HCT116 (cell line): ENCODE data around the gene PTGR3.

Experiments used
- CEBPB ChIP-seq: IDR thresholded peaks from 2 replicates; pipeline ENCODE4 v1.6.1; 2012; ENCODE audit warnings: low read depth
- EZH2 ChIP-seq: fragments of 200-600 bp; sonication (generic); IDR thresholded peaks from 2 replicates; pipeline ENCODE4 v1.6.1; 2017; ENCODE audit warnings: antibody characterized with exemption, mixed run types
- POLR2A ChIP-seq: IDR thresholded peaks from 2 replicates; pipeline ENCODE4 v1.7.0; 2011; ENCODE audit warnings: borderline replicate concordance; ENCODE audit not compliant: insufficient read depth, insufficient read length; ENCODE audit errors: extremely low read depth
- POLR2AphosphoS5 ChIP-seq: IDR thresholded peaks from 2 replicates; pipeline ENCODE4 v1.6.1; 2011; ENCODE audit warnings: mild to moderate bottlenecking, low read depth, low read length, moderate library complexity
- RAD21 ChIP-seq: IDR thresholded peaks from 2 replicates; pipeline ENCODE4 v1.6.1; 2012; ENCODE audit warnings: low read depth, mild to moderate bottlenecking
- SIN3A ChIP-seq: IDR thresholded peaks from 2 replicates; pipeline ENCODE4 v1.6.1; 2012; ENCODE audit warnings: low read depth
- YY1 ChIP-seq: IDR thresholded peaks from 2 replicates; pipeline ENCODE4 v1.6.1; 2011; ENCODE audit warnings: low read length, low read depth, moderate library complexity, mild to moderate bottlenecking; ENCODE audit not compliant: insufficient replicate concordance; ENCODE audit errors: extremely low read depth
- ZFX ChIP-seq: fragments of 450-650 bp; IDR thresholded peaks from 2 replicates; pipeline ENCODE4 v1.6.1; 2017
- ZNF274 ChIP-seq: fragments of 200-500 bp; sonication (Bioruptor generic); IDR thresholded peaks from 2 replicates; pipeline ENCODE4 v1.6.1; 2014; ENCODE audit warnings: mild to moderate bottlenecking, low read depth, low read length, inconsistent platforms
- TF ChIP-seq, protein P1 (sequence below), 3 experiments: fragments of 200-600 bp in 1 of 3; sonication (generic) in 1 of 3; IDR thresholded peaks in 2 of 3; conservative IDR thresholded peaks in 1 of 3; 2 replicates each; pipeline ENCODE4 v1.5.1; 2012 to 2017; ENCODE audit warnings: low read depth in 2 of 3, low read length in 2 of 3, antibody characterized with exemption in 1 of 3, borderline replicate concordance in 1 of 3, control low read depth in 1 of 3, mild to moderate bottlenecking in 1 of 3, mixed read lengths in 1 of 3, mixed run types in 1 of 3, moderate library complexity in 1 of 3; ENCODE audit not compliant: insufficient read depth in 1 of 3
- TF ChIP-seq, protein P2 (sequence below): IDR thresholded peaks from 2 replicates; pipeline ENCODE4 v1.6.1; 2012
- TF ChIP-seq, protein P3 (sequence below): IDR thresholded peaks from 2 replicates; pipeline ENCODE4 v1.6.1; 2012; ENCODE audit warnings: low read depth

DNA sequence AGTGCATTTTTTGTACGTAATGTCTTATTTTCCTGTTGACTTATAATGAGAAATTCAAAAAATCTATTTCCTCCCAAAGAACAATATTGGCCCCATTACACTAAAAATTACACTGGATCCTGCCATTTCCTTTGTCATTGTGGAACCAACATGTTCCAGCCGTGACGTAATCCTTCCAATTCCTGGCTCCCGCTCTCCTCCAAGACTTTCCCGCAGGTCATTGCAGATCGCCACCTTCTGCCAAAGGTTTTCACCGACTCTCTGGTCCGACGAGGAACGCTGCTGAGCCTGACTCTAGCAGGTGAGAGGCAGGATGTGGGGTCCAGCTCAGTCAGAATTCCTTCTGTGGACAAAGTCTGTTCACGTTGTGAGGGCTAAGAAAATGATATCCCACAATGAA, 38.0 kb downstream of the PTGR3 start:
- TF ChIP-seq, protein P1, sequence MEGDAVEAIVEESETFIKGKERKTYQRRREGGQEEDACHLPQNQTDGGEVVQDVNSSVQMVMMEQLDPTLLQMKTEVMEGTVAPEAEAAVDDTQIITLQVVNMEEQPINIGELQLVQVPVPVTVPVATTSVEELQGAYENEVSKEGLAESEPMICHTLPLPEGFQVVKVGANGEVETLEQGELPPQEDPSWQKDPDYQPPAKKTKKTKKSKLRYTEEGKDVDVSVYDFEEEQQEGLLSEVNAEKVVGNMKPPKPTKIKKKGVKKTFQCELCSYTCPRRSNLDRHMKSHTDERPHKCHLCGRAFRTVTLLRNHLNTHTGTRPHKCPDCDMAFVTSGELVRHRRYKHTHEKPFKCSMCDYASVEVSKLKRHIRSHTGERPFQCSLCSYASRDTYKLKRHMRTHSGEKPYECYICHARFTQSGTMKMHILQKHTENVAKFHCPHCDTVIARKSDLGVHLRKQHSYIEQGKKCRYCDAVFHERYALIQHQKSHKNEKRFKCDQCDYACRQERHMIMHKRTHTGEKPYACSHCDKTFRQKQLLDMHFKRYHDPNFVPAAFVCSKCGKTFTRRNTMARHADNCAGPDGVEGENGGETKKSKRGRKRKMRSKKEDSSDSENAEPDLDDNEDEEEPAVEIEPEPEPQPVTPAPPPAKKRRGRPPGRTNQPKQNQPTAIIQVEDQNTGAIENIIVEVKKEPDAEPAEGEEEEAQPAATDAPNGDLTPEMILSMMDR (IDR thresholded peaks at IDR 0.05 in 2 of 3, conservative IDR thresholded peaks at IDR 0.05 in 1 of 3; ENCODE audit: borderline replicate concordance in 1 of 3, insufficient read depth in 1 of 3, low read depth in 2 of 3, low read length in 2 of 3), result no peak
- TF ChIP-seq, protein P2, sequence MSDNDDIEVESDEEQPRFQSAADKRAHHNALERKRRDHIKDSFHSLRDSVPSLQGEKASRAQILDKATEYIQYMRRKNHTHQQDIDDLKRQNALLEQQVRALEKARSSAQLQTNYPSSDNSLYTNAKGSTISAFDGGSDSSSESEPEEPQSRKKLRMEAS, result no peak
- TF ChIP-seq ZNF274 (no peak), ZFX (no peak), SIN3A (no peak), RAD21 (no peak), POLR2A (no peak), POLR2AphosphoS5 (no peak), YY1 (no peak), CEBPB (no peak), EZH2 (no peak)
- TF ChIP-seq, protein P3, sequence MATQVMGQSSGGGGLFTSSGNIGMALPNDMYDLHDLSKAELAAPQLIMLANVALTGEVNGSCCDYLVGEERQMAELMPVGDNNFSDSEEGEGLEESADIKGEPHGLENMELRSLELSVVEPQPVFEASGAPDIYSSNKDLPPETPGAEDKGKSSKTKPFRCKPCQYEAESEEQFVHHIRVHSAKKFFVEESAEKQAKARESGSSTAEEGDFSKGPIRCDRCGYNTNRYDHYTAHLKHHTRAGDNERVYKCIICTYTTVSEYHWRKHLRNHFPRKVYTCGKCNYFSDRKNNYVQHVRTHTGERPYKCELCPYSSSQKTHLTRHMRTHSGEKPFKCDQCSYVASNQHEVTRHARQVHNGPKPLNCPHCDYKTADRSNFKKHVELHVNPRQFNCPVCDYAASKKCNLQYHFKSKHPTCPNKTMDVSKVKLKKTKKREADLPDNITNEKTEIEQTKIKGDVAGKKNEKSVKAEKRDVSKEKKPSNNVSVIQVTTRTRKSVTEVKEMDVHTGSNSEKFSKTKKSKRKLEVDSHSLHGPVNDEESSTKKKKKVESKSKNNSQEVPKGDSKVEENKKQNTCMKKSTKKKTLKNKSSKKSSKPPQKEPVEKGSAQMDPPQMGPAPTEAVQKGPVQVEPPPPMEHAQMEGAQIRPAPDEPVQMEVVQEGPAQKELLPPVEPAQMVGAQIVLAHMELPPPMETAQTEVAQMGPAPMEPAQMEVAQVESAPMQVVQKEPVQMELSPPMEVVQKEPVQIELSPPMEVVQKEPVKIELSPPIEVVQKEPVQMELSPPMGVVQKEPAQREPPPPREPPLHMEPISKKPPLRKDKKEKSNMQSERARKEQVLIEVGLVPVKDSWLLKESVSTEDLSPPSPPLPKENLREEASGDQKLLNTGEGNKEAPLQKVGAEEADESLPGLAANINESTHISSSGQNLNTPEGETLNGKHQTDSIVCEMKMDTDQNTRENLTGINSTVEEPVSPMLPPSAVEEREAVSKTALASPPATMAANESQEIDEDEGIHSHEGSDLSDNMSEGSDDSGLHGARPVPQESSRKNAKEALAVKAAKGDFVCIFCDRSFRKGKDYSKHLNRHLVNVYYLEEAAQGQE, result no peak
